Measurements from ENCODE around the gene ATXN1. TPM values are rescaled to one million over a fixed set of nuclear protein-coding genes. Genes with fewer than 3 reads are reported as not detected.

The ATXN1 gene
- total RNA-seq, 1 experiment from 2014 or later, result 5.6 TPM

DNA sequence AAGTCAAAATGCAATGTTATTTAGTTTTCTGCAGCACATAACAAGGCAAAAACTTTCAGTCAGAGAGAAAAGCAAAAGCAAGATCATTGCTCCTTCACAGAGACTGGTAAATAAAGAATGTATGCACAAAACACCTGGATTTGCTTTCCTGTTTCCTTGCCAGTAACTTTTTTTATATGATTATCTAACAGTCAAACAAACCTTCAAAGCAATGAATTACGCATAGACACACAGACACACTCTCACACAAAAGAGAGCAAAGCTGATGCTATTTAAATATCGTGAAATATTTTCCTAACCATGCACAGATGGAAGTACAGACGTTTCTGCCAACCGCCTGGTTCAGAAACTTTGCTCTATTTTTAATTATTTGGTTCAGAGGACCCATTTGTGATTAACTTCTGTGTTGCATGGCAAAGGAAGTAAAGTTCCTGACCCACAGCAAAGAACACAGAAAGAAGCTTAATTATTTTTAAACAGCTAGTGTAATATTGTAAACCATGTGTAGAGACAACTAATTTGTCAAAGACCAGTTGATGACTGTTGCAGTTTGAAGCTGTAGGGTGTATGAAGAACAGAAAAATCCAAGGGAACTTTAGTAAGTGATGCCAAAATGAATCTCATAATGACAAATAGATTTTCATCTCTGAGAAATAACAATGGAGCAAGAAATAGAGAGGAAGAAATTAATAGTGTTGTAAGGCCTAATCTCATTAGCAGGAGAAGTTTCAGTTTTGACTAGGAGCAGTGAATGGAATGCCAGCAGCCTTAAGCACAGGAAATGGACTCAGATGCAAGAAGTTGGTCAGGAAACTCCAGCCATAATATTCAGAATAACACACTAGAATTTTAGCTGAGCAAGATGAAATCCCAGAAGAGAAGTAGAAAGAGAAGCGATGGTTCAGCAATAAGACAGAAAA lies 24.1 kb downstream of the ATXN1 start:
- Histone ChIP-seq H4K5ac (ENCODE audit: insufficient read length, low read depth, low read length) (no peak overlapping the region), H2BK12ac (ENCODE audit: insufficient read length, low read depth, low read length) (no peak overlapping the region), H2AFZ (ENCODE audit: low read length) (no peak overlapping the region), H3K9me3 (ENCODE audit: control insufficient read depth, low read depth, low read length) (no peaks in the 10 kb centered on the region), H3K4me2 (ENCODE audit: insufficient read depth, insufficient read length, low read length) (no peak overlapping the region), H4K8ac (replicated peaks; ENCODE audit: insufficient read length, low read depth, low read length) (no peak overlapping the region), H3K23me2 (ENCODE audit: insufficient read length, low read depth, low read length, poor library complexity, severe bottlenecking) (no peaks in the 10 kb centered on the region), H3K9ac (ENCODE audit: extremely low read depth, insufficient read length, low read length) (no peak overlapping the region), H4K91ac (ENCODE audit: insufficient read length, low read depth, low read length) (no peak overlapping the region), H3K56ac (ENCODE audit: insufficient read length, low read depth, low read length) (no peak overlapping the region), H3K14ac (ENCODE audit: insufficient read depth, low read length) (no peak overlapping the region), H4K20me1 (ENCODE audit: control insufficient read depth, insufficient read depth, insufficient read length) (no peaks in the 10 kb centered on the region), H3K27ac (ENCODE audit: insufficient read length, low read depth, low read length) (no peak overlapping the region), H3K4ac (ENCODE audit: low read depth, low read length) (no peak overlapping the region), H3K23ac (ENCODE audit: insufficient read length, low read depth, low read length) (no peak overlapping the region), H3K27me3 (ENCODE audit: insufficient read depth, low read length) (no peaks in the 10 kb centered on the region), H2BK20ac (ENCODE audit: low read depth, low read length, poor library complexity, severe bottlenecking) (no peak overlapping the region), H3K79me2 (ENCODE audit: insufficient read depth, low read length) (no peaks in the 10 kb centered on the region), H2BK120ac (ENCODE audit: low read depth, low read length, poor library complexity, severe bottlenecking) (no peak overlapping the region), H3T11ph (ENCODE audit: low read length) (no peak overlapping the region), H3K18ac (ENCODE audit: insufficient read length, low read depth, low read length) (no peak overlapping the region), H3K4me1 (ENCODE audit: insufficient read depth, low read length) (no peaks in the 10 kb centered on the region), H3K79me1 (ENCODE audit: insufficient read depth, low read depth, low read length, poor library complexity, severe bottlenecking) (no peaks in the 10 kb centered on the region), H2BK5ac (ENCODE audit: insufficient read length, low read length) (no peak overlapping the region), H2AK5ac (ENCODE audit: insufficient read length, low read length) (no peak overlapping the region), H2BK15ac (ENCODE audit: low read depth, low read length) (no peak overlapping the region)
- Mint-ChIP-seq H3K4me3 (no peak overlapping the region), H3K36me3 (ENCODE audit: insufficient read depth in 1 of 3, low read depth in 3 of 3) (no peaks in the 10 kb centered on the region), H3K27me3 (ENCODE audit: low read depth) (no peaks in the 10 kb centered on the region), H3K9me3 (no peaks in the 10 kb centered on the region), H3K4me1 (peaks cover 0 to 14% of the 10 kb centered on the region in 2 experiments; a peak in 3 of 4 replicates), H3K27ac (no peak overlapping the region; a peak in 1 of 7 replicates)
- no CpG with 5 or more reads among the region's 5 CpGs for WGBS (ENCODE audit: extremely low coverage, insufficient read length, low lambda C conversion rate)
- no peak for DNase-seq
- no peak for TF ChIP-seq CTCF (conservative IDR thresholded peaks at IDR 0.05)
